Measurements from ENCODE around the gene PARD3. TPM values are rescaled to one million over a fixed set of nuclear protein-coding genes. Genes with fewer than 3 reads are reported as not detected.

PARD3 gene
- total RNA-seq, 4 donors from 2014 or later: 42.6 to 63.6 (median 55.2) TPM

DNA sequence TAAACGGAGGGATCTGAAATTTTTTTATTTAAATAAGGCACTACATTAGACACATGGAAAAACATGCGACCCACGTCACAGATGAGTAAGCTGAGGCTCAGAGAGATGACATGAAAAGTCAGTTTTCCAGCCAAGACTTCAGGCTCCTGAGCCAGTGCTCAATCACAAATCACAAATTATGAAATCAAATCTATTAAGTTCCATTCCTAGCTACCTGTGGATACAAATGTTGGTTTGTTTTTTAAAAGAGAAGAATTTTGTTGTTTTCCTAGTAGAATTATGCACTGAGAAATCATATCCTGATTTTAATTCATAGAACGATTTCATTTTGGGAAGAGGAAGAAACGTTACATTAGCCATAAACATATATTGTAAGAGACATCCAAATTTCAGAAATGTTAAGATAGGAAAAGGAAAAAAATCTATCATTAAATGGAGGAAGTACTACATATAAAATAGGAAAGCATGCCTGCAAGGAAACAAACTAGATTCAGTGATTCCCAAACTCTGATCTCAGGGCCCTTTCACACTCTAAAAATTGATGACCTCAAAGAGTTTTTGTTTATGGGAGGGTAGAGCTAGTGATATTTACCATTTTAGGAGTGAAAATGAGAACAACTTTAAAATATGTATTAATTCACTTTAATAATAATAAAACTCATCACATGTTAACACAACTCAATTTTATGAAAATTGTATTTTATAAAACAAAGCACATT lies 340.4 kb downstream of the PARD3 start:
- Histone ChIP-seq H3K27me3 (no peaks in the 10 kb centered on the region), H3K9me3 (no peaks in the 10 kb centered on the region), H3K4me3 (no peak overlapping the region), H3K36me3 (no peaks in the 10 kb centered on the region), H3K27ac (no peak overlapping the region), H3K4me1 (peaks cover 0 to 12% (median 2%) of the 10 kb centered on the region in 4 donors)
- 92 to 95% methylated on average over 5 of the region's 5 CpGs for WGBS, 2 donors
- no peak for DNase-seq (ENCODE audit: low spot score in 2 of 2)
- TF ChIP-seq POLR2A (IDR thresholded peaks at IDR 0.05) (no peak), EP300 (IDR thresholded peaks at IDR 0.05) (no peak)
- TF ChIP-seq, protein P1, sequence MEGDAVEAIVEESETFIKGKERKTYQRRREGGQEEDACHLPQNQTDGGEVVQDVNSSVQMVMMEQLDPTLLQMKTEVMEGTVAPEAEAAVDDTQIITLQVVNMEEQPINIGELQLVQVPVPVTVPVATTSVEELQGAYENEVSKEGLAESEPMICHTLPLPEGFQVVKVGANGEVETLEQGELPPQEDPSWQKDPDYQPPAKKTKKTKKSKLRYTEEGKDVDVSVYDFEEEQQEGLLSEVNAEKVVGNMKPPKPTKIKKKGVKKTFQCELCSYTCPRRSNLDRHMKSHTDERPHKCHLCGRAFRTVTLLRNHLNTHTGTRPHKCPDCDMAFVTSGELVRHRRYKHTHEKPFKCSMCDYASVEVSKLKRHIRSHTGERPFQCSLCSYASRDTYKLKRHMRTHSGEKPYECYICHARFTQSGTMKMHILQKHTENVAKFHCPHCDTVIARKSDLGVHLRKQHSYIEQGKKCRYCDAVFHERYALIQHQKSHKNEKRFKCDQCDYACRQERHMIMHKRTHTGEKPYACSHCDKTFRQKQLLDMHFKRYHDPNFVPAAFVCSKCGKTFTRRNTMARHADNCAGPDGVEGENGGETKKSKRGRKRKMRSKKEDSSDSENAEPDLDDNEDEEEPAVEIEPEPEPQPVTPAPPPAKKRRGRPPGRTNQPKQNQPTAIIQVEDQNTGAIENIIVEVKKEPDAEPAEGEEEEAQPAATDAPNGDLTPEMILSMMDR (IDR thresholded peaks at IDR 0.05): no peak

DNA sequence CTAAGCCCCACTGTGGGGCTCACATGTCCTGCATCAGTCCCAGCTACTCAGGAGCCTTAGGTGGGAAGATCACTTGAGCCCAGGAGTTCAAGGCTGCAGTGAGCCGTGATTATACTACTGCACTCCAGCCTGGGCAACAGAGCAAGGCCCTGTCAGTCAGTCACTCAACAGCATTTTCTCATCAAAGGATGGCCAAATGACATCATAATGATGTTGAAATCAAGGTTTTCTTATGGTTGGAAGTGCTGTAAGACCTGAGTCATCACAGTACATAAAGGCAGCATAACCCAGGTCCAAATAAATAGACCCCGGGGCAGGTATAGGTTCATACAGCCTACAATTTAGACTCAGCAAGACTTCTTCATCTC lies 341.1 kb downstream of the PARD3 start:
- Histone ChIP-seq H3K36me3 (no peaks in the 10 kb centered on the region), H3K4me3 (no peak overlapping the region), H3K27ac (no peak overlapping the region), H3K4me1 (peaks cover 0 to 12% (median 2%) of the 10 kb centered on the region in 4 donors), H3K9me3 (no peaks in the 10 kb centered on the region), H3K27me3 (no peaks in the 10 kb centered on the region)
- WGBS, 2 donors: 85 to 94% methylated on average over 2 of the region's 2 CpGs
- no peak for DNase-seq (ENCODE audit: low spot score in 2 of 2)
- TF ChIP-seq POLR2A (IDR thresholded peaks at IDR 0.05): no peak
- TF ChIP-seq, protein P1 (IDR thresholded peaks at IDR 0.05): no peak
- TF ChIP-seq EP300 (IDR thresholded peaks at IDR 0.05): no peak

DNA sequence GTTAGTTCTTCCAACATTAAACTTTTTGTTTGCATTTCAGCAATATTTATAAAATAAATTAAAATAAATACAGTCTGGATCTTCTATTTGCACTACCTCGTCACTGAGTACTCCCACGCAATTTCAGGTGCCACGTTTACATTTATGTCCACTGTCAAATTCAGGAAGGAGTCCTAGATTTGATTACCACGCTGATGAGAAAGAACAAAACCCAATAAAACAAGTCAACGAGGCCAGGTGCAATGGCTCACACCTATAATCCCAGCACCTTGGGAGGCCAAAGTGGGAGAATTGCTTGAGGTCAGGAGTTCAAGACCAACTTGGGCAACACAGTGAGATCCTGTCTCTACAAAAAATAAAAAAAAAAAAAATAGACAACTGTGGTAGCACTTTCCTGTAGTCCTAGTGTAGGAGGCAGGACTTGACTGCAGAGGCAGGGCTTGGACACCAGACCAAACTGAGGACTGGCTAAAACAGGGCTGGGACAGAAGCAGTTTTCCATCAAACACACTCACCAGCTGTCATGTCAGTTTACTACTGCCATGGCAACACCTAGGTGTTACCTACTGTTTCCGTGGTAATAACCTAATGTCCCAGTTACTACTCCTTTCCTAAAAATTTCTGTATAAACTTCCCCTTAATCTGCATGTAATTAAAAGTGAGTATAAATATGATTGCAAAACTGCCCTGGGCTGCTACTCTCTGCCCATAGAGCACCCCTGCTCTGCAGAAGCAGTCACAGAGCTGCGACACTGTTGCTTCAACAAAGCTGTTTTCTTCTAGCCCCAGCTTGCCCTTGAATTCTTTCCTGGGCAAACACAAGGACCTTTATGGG lies 341.7 kb downstream of the PARD3 start:
- H3K4me1 ChIP-seq: peaks cover 0 to 12% (median 2%) of the 10 kb centered on the region in 4 donors
- WGBS, 2 donors: 90 to 91% methylated on average over 7 of the region's 7 CpGs
- H3K27me3 ChIP-seq: no peaks in the 10 kb centered on the region
- DNase-seq (ENCODE audit: low spot score in 2 of 2): no peak
- no peaks in the 10 kb centered on the region for H3K9me3 ChIP-seq
- no peak overlapping the region for H3K4me3 ChIP-seq
- H3K36me3 ChIP-seq: no peaks in the 10 kb centered on the region
- no peak overlapping the region for H3K27ac ChIP-seq
- TF ChIP-seq POLR2A (IDR thresholded peaks at IDR 0.05) (no peak), EP300 (IDR thresholded peaks at IDR 0.05) (no peak)
- TF ChIP-seq, protein P1 (IDR thresholded peaks at IDR 0.05): no peak

DNA sequence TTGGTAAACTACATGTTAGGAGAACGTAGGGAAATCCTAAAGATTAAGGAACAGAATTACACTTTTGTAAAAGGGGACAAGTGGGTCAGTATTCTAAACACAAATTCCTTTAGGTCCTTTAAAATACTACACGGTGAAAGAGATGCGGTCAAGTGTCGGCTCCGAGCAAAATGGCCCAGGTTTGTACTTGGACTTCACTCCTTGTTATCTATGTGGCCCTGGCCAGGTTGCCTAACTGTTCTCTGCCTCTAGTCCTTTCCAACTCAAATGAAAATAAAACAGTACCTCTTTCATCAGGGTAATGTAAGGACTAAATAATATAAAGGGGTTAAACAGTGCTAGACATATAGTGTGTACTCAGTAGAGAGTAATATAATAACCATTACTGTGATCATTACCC lies 344.8 kb downstream of the PARD3 start:
- Histone ChIP-seq H3K36me3 (no peaks in the 10 kb centered on the region), H3K27me3 (no peaks in the 10 kb centered on the region), H3K27ac (no peak overlapping the region), H3K4me1 (peaks cover 0 to 3% (median 0%) of the 10 kb centered on the region in 4 donors), H3K9me3 (no peaks in the 10 kb centered on the region), H3K4me3 (no peak overlapping the region)
- TF ChIP-seq, protein P1 (IDR thresholded peaks at IDR 0.05): no peak
- TF ChIP-seq POLR2A (IDR thresholded peaks at IDR 0.05) (no peak), EP300 (IDR thresholded peaks at IDR 0.05) (no peak)
- 92 to 95% methylated on average over 5 of the region's 5 CpGs for WGBS, 2 donors
- DNase-seq (ENCODE audit: low spot score in 2 of 2): no peak

DNA sequence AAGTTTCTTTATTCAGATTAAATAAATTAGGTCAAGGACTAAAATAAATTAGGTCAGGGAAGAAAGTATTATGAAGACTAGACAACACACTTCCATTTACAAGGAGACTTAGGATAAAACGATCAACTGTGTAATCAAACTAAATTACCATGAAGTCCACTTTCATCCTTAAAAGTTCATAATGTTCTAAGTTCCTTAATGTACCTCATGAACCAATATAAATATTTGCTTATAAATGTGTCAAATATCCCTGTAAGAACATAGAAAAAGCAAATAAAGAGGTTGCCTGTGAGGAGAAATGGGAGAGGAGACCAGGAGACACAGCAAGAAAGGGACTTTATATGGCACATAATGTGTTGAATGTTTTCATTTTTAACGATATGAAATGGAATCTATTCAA lies 345.6 kb downstream of the PARD3 start:
- no peak for TF ChIP-seq EP300 (IDR thresholded peaks at IDR 0.05)
- TF ChIP-seq POLR2A (IDR thresholded peaks at IDR 0.05): no peak
- TF ChIP-seq, protein P1 (IDR thresholded peaks at IDR 0.05): no peak
- Histone ChIP-seq H3K36me3 (no peaks in the 10 kb centered on the region), H3K9me3 (no peaks in the 10 kb centered on the region), H3K27ac (no peak overlapping the region), H3K4me1 (no peaks in the 10 kb centered on the region), H3K4me3 (no peak overlapping the region), H3K27me3 (no peaks in the 10 kb centered on the region)
- no peak for DNase-seq (ENCODE audit: low spot score in 2 of 2)
- WGBS, 2 donors: 88 to 89% methylated on average over 2 of the region's 2 CpGs
